Astrocyte of the spinal cord (primary cell): ENCODE data around the gene PLCB4.
A peak's percentile ranks its signal among the peaks of the same experiment; 100 is the strongest.

Experiments
- DNase-seq: peaks from one replicate; pipeline ENCODE4 v3.0.0; 2011; ENCODE audit warnings: low read depth, low spot score
- H3K4me3 ChIP-seq: 2 replicates; pipeline ENCODE4 v1.5.1; 2011; ENCODE audit warnings: low read depth, mild to moderate bottlenecking, low read length, moderate library complexity
- in situ Hi-C: cut with HindIII; loops from 2 replicates; pipeline ENCODE4 v1.10.0; 2017; ENCODE audit warnings: low sequenced_read_pairs
- TF ChIP-seq, protein P1 (sequence below): IDR thresholded peaks from 2 replicates; pipeline ENCODE4 v1.5.1; 2012; ENCODE audit warnings: low read depth, mild to moderate bottlenecking, low read length, inconsistent platforms

The PLCB4 gene

DNA sequence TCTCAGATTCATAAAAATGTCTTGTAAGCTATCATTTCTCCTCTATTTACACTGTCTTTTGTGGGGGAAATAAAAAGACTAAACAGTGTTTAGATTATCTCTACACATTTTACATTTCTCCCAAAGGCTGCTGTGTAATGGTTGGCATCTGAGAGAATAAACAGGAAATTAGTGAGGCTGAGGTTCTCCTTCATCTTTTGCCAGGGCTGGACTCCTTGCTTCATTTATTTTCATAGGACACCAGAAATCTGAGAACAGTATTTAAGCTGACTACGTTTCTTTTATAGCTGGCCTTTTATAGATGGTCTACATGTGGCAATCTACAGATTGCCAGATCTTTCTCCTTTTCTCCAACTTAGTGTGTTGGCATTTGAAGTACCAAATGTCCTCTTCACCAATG is 41.5 kb downstream of the PLCB4 start:
- TF ChIP-seq, protein P1, sequence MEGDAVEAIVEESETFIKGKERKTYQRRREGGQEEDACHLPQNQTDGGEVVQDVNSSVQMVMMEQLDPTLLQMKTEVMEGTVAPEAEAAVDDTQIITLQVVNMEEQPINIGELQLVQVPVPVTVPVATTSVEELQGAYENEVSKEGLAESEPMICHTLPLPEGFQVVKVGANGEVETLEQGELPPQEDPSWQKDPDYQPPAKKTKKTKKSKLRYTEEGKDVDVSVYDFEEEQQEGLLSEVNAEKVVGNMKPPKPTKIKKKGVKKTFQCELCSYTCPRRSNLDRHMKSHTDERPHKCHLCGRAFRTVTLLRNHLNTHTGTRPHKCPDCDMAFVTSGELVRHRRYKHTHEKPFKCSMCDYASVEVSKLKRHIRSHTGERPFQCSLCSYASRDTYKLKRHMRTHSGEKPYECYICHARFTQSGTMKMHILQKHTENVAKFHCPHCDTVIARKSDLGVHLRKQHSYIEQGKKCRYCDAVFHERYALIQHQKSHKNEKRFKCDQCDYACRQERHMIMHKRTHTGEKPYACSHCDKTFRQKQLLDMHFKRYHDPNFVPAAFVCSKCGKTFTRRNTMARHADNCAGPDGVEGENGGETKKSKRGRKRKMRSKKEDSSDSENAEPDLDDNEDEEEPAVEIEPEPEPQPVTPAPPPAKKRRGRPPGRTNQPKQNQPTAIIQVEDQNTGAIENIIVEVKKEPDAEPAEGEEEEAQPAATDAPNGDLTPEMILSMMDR = no peak
- in situ Hi-C loops = no loop called here
- peak; percentile 41 for DNase-seq
- no peak overlapping the region for H3K4me3 ChIP-seq

DNA sequence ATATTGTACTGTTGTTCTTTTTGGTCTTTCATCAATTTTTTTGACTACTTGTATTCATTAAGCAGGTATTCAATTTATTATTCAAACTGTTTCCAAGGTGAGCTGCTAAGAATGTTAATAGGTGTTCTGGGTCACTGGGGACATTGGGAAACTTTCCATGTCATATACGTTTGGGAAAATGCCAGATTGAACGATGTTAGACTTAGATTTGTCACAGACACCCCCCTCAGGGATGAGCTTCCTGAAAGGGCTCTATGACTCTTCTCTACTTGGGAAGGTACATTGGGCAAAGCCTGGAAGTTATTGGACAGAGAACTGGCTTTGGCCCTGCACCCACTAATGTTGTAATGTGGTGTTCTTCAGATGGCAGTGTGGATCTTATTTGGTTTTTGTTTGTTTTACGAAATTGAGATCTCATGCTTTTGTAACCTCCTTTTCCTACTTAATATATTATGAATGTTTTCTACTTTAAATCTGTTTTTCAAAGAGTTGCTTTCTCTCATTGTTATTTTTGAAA is 42.1 kb downstream of the PLCB4 start:
- TF ChIP-seq, protein P1 = no peak
- no peak overlapping the region for H3K4me3 ChIP-seq
- in situ Hi-C loops = no loop called here
- no peak for DNase-seq

DNA sequence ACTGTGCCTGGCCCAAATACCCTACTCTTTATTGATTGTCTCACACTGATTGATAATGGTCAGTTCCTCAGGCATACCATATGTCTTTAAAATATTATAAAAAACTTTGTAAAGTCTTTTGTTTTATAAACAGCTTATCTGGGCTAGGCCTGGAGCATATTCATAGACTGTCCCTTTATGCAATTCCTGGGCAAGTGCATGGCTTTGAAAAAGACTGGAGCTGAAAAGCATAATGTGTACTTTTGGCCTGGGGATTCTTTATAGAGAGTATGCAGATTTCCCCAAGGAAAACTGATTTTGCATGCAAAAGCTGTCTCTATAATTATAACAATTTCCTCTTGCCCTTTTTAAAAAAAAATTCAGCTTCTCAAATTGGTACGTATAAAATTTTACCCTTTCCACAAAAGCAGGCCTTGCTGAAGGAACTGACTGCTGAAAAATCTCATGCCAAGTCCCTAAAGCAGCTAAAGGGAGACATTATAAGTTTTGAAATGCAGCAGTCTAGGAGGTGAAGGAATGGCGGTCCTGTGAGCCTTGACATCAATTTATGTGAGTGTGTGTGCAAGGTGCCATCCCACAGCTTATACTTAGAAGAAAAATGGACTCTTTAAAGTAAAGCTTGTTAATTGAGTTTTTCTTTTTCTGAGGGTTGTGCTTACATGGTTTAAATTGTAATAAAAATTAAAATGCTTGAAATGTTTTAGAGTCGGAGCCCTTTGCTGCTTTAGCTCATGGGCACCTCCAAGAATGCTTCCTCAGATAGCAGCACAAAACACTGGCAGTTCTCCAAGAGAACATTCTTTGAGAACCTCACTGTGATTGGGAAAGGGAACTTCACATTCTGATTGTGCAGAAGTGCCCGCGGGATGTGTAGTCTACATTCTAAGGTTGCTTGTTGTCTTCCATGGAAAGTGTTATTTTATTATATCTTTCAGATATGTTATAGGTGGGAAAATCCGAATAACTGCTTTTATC is 43.9 kb downstream of the PLCB4 start:
- TF ChIP-seq, protein P1 = no peak
- in situ Hi-C loops = no loop called here
- no peak overlapping the region for H3K4me3 ChIP-seq
- peak; percentile 66 for DNase-seq

DNA sequence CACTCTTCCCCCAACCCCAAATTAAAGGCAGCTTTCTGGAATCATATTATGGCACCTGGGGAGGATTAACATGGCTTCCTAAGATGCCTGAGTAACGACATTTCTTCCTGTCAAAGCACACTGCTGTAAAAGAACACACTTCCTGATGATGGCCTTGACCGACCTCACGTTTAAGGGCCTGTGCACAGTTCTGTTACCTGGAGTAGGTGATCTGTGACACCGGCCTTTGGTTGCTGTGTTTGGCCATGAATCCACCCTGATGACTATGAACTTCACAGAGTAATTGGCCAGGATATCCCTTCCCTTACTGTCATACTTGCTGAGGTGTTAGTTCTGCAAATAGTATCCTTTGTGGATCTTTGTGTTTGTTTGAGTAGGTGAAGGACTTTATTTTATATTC is 45.8 kb downstream of the PLCB4 start:
- in situ Hi-C loops = no loop called here
- TF ChIP-seq, protein P1 = no peak
- no peak overlapping the region for H3K4me3 ChIP-seq
- no peak for DNase-seq

DNA sequence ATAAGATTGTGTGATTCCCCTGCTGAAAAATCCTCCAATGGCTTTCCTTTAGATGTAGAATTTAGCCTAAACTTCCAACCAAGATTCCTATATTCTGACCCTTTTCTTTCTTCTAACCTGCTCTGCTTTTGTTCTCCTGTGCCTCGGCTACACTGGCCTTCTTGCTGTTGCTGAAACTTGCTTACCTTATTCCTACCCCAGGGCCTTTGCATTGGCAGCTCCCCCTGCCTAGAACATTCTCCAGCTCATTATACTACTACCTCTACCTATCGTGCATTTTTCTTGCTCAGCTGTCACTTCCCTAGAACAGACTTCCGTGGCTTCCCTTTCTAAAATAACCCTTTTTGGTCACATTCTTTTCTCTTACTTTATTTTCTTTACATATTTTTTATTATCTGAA is 48.7 kb downstream of the PLCB4 start:
- TF ChIP-seq, protein P1 = no peak
- in situ Hi-C loops = no loop called here
- no peak for DNase-seq
- H3K4me3 ChIP-seq = no peak overlapping the region

DNA sequence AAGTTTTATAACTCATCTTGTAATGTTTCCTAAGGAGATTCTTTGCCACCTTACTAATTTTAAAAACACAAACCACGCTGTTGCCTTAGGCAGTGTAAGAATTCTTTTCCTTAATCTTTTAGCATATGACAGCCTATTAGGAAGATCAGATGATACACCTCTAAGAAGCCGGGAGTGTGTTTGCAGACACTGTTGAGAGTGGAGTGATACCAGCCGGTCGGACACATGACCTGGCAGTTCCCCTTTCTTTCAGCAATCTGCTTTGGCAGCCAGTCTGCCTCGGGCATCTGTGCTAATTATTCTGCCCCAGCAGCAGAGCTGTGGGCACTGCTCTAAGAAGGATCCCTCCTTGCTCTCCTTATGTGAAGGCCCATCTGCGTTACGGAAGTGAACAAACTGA is 50.9 kb downstream of the PLCB4 start:
- in situ Hi-C loops = no loop called here
- DNase-seq = no peak
- H3K4me3 ChIP-seq = no peak overlapping the region
- TF ChIP-seq, protein P1 = no peak
